Mononuclear cell (primary cell): ENCODE data around the gene RNF157. TPM values are rescaled to one million over a fixed set of nuclear protein-coding genes. Genes with fewer than 3 reads are reported as not detected.
"Not testable (repeated sequence)": the region's sequence is repeated elsewhere in the genome, so short reads cannot be mapped to it uniquely, and the experiment has no call there.

Source experiments
- H3K27me3 ChIP-seq: 2 replicates; pipeline ENCODE4 v1.6.0; 2011; ENCODE audit warnings: low read length, control low read depth; ENCODE audit not compliant: insufficient read depth
- H3K4me1 ChIP-seq: 2 replicates; pipeline ENCODE4 v1.5.1; 2011; ENCODE audit warnings: mild to moderate bottlenecking, low read length, control low read depth; ENCODE audit not compliant: insufficient read depth
- H3K4me3 ChIP-seq: 2 replicates; pipeline ENCODE4 v1.5.1; 2011; ENCODE audit warnings: mild to moderate bottlenecking, low read length, moderate library complexity
- H3K9me3 ChIP-seq: 2 replicates; pipeline ENCODE4 v1.5.1; 2011; ENCODE audit warnings: low read depth, mild to moderate bottlenecking, control low read depth, low read length
- total RNA-seq: library from RNA; depleted of rRNA; stranded (reverse); fragments of >200 nt; gene quantifications from one replicate; pipeline ENCODE4 v1.2.3, GENCODE V29; 2012

The RNF157 gene
- total RNA-seq, 1 donor, result 19.1 TPM

GRCh38 chr17:76264755-76265623 is 24.7 kb upstream of the RNF157 start, which contains the start of gene UBALD2:
TSS of gene UBALD2 (plus strand) at chr17:76265348. CDS start at chr17:76265506, 158 bp downstream.
- Histone ChIP-seq H3K4me3 (peak within 1 kb of the TSS; percentile 83), H3K4me1 (peaks cover 79% of the 10 kb centered on the region), H3K27me3 (no peaks in the 10 kb centered on the region), H3K9me3 (no peaks in the 10 kb centered on the region)

GRCh38 chr17:76264425-76264754 is 24.1 kb upstream of the RNF157 start:
- Histone ChIP-seq H3K4me3 (no peak overlapping the region), H3K9me3 (no peaks in the 10 kb centered on the region), H3K4me1 (peaks cover 79% of the 10 kb centered on the region), H3K27me3 (no peaks in the 10 kb centered on the region)

- H3K4me3 ChIP-seq, result no peak overlapping the region
- H3K4me1 ChIP-seq, result peaks cover 76% of the 10 kb centered on the region
- no peaks in the 10 kb centered on the region for H3K27me3 ChIP-seq
Measured at GRCh38 chr17:76263896-76264295, 23.6 kb upstream of the RNF157 start.

GRCh38 chr17:76262732-76263344 is 22.5 kb upstream of the RNF157 start:
- Histone ChIP-seq H3K4me1 (peaks cover 66% of the 10 kb centered on the region), H3K4me3 (no peak overlapping the region)

More at GRCh38 chr17:76263896-76264295, 23.6 kb upstream of the RNF157 start:
- no peaks in the 10 kb centered on the region for H3K9me3 ChIP-seq

GRCh38 chr17:76261421-76262215 is 21.3 kb upstream of the RNF157 start:
- Histone ChIP-seq H3K4me3 (no peak overlapping the region), H3K9me3 (no peaks in the 10 kb centered on the region), H3K4me1 (peaks cover 54% of the 10 kb centered on the region), H3K27me3 (no peaks in the 10 kb centered on the region)

More at GRCh38 chr17:76262732-76263344, 22.5 kb upstream of the RNF157 start:
- H3K9me3 ChIP-seq, result no peaks in the 10 kb centered on the region
- no peaks in the 10 kb centered on the region for H3K27me3 ChIP-seq

- no peaks in the 10 kb centered on the region for H3K27me3 ChIP-seq
- no peaks in the 10 kb centered on the region for H3K9me3 ChIP-seq
- no peak overlapping the region for H3K4me3 ChIP-seq
- H3K4me1 ChIP-seq, result peaks cover 59% of the 10 kb centered on the region
Measured at GRCh38 chr17:76260669-76261068, 20.4 kb upstream of the RNF157 start.

GRCh38 chr17:76260220-76260619 is 19.9 kb upstream of the RNF157 start:
- Histone ChIP-seq H3K9me3 (no peaks in the 10 kb centered on the region), H3K4me3 (no peak overlapping the region), H3K4me1 (peaks cover 60% of the 10 kb centered on the region), H3K27me3 (no peaks in the 10 kb centered on the region)

- peaks cover 53% of the 10 kb centered on the region for H3K4me1 ChIP-seq
- not testable (repeated sequence) for H3K9me3 ChIP-seq, H3K4me3 ChIP-seq, H3K27me3 ChIP-seq
Measured at GRCh38 chr17:76256430-76257050, 16.2 kb upstream of the RNF157 start.

- Histone ChIP-seq H3K4me1 (peaks cover 55% of the 10 kb centered on the region), H3K4me3 (no peak overlapping the region), H3K9me3 (no peaks in the 10 kb centered on the region), H3K27me3 (no peaks in the 10 kb centered on the region)
Measured at GRCh38 chr17:76255801-76256429, 15.6 kb upstream of the RNF157 start.

GRCh38 chr17:76254275-76254674 is 14.0 kb upstream of the RNF157 start:
- Histone ChIP-seq H3K4me1 (peaks cover 50% of the 10 kb centered on the region), H3K27me3 (no peaks in the 10 kb centered on the region), H3K9me3 (no peaks in the 10 kb centered on the region), H3K4me3 (no peak overlapping the region)

GRCh38 chr17:76253841-76254240 is 13.5 kb upstream of the RNF157 start:
- H3K4me3 ChIP-seq, result no peak overlapping the region
- H3K4me1 ChIP-seq, result peaks cover 50% of the 10 kb centered on the region

GRCh38 chr17:76252967-76253766 is 12.9 kb upstream of the RNF157 start:
- H3K4me1 ChIP-seq, result peaks cover 53% of the 10 kb centered on the region
- H3K9me3 ChIP-seq, H3K27me3 ChIP-seq: not testable (repeated sequence)
- peak overlapping the region; percentile 7 for H3K4me3 ChIP-seq

More at GRCh38 chr17:76253841-76254240, 13.5 kb upstream of the RNF157 start:
- no peaks in the 10 kb centered on the region for H3K9me3 ChIP-seq
- H3K27me3 ChIP-seq, result no peaks in the 10 kb centered on the region

GRCh38 chr17:76252040-76252954 is 12.0 kb upstream of the RNF157 start:
- H3K9me3 ChIP-seq, result no peaks in the 10 kb centered on the region
- H3K4me3 ChIP-seq, result peak overlapping the region; percentile 7
- no peaks in the 10 kb centered on the region for H3K27me3 ChIP-seq
- peaks cover 61% of the 10 kb centered on the region for H3K4me1 ChIP-seq
